GM19463 (cell line): Measurements from ENCODE around the gene CDKN2B-AS1.

Experiments
- ATAC-seq: cut with Tn5 transposase; IDR thresholded peaks from one replicate; pipeline ENCODE4 v1.9.1; 2021; ENCODE audit warnings: mild to moderate bottlenecking, moderate library complexity; ENCODE audit not compliant: unreplicated experiment

CDKN2B-AS1 gene

GRCh38 chr9:22147813-22148527, 153.4 kb downstream of the CDKN2B-AS1 start:
- no peak for ATAC-seq

GRCh38 chr9:22148528-22148875, 153.9 kb downstream of the CDKN2B-AS1 start:
- ATAC-seq: no peak

GRCh38 chr9:22148876-22149637, 154.5 kb downstream of the CDKN2B-AS1 start:
- ATAC-seq: no peak

GRCh38 chr9:22154064-22154463, 159.5 kb downstream of the CDKN2B-AS1 start:
- no peak for ATAC-seq

GRCh38 chr9:22156586-22156985, 162.0 kb downstream of the CDKN2B-AS1 start:
- ATAC-seq: no peak

GRCh38 chr9:22157276-22157675, 162.7 kb downstream of the CDKN2B-AS1 start:
- ATAC-seq: no peak

- no peak for ATAC-seq
These were observed 163.2 kb downstream of the CDKN2B-AS1 start for GRCh38 chr9:22157828-22158227.

GRCh38 chr9:22158271-22158670, 163.7 kb downstream of the CDKN2B-AS1 start:
- no peak for ATAC-seq

GRCh38 chr9:22158927-22159346, 164.3 kb downstream of the CDKN2B-AS1 start:
- ATAC-seq: no peak

- no peak for ATAC-seq
These were observed 165.0 kb downstream of the CDKN2B-AS1 start for GRCh38 chr9:22159586-22159985.

GRCh38 chr9:22160221-22160620, 165.6 kb downstream of the CDKN2B-AS1 start:
- no peak for ATAC-seq

- ATAC-seq: no peak
These were observed 170.6 kb downstream of the CDKN2B-AS1 start for GRCh38 chr9:22165144-22165543.

- no peak for ATAC-seq
These were observed 174.7 kb downstream of the CDKN2B-AS1 start for GRCh38 chr9:22169243-22169642.

GRCh38 chr9:22169727-22170503, 175.3 kb downstream of the CDKN2B-AS1 start:
- no peak for ATAC-seq
